Measurements from ENCODE around the gene GRIN2C.

GRCh38 chr17:74827800-74828199 lies 31.9 kb downstream of the GRIN2C start:
- TF ChIP-seq, protein P1, sequence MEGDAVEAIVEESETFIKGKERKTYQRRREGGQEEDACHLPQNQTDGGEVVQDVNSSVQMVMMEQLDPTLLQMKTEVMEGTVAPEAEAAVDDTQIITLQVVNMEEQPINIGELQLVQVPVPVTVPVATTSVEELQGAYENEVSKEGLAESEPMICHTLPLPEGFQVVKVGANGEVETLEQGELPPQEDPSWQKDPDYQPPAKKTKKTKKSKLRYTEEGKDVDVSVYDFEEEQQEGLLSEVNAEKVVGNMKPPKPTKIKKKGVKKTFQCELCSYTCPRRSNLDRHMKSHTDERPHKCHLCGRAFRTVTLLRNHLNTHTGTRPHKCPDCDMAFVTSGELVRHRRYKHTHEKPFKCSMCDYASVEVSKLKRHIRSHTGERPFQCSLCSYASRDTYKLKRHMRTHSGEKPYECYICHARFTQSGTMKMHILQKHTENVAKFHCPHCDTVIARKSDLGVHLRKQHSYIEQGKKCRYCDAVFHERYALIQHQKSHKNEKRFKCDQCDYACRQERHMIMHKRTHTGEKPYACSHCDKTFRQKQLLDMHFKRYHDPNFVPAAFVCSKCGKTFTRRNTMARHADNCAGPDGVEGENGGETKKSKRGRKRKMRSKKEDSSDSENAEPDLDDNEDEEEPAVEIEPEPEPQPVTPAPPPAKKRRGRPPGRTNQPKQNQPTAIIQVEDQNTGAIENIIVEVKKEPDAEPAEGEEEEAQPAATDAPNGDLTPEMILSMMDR (IDR thresholded peaks at IDR 0.05) = no peak
- no peak for TF ChIP-seq EP300 (IDR thresholded peaks at IDR 0.05)

All from esophagus muscularis mucosa (tissue), 3 donors.